Measurements from ENCODE around the gene ZNF500. TPM values are rescaled to one million over a fixed set of nuclear protein-coding genes. Genes with fewer than 3 reads are reported as not detected.

Gene ZNF500
- total RNA-seq, 1 experiment from 2014 or later = 29.2 TPM

DNA sequence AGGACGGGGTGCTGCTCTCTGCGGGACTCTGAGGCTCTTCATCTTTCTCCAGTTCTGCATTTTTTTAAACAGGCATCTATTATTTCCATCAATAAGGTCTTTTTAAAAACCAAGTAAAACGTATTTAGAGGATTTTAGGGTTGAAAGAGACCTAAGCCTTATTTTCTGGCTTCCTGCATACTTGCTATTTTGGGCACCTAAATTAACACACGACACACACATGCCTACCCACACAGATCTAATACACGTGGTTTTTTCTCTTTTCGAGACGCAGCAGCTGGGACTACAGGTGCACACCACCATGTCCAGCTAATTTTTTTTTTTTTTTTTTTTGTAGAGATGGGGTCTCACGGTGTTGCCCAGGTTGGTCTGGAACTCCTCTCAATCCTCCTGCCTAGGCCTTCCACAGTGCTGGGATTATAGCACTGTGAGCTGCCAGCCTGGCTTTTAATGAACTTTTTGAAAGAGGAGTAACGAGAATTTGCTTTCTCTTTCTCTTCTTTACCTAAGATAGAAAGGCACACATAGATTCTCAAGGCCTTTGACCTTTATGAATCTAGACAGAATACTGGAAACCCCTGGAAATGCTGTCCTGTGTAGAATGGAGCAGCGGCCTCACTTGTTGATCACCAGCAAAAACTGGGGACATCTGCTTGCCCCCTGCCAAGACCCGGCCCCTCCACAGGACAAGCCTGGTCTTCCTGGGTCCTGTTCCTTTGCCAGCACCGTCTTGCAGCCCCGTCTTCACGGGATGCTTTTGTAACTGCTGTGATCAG, 18.9 kb downstream of the ZNF500 start:
- Histone ChIP-seq H2AFZ (no peak overlapping the region), H3K4me1 (replicated peaks; ENCODE audit: insufficient read depth) (no peaks in the 10 kb centered on the region), H3K4me3 (no peak overlapping the region), H3K36me3 (ENCODE audit: low read depth) (no peaks in the 10 kb centered on the region), H3K9me3 (ENCODE audit: insufficient read depth, low read depth) (no peaks in the 10 kb centered on the region), H3K27ac (no peak overlapping the region), H3K79me2 (ENCODE audit: low read depth) (no peaks in the 10 kb centered on the region), H3K9me2 (ENCODE audit: insufficient read depth) (no peaks in the 10 kb centered on the region), H3K4me2 (no peak overlapping the region), H4K20me1 (ENCODE audit: insufficient read depth) (no peaks in the 10 kb centered on the region), H3F3A (ENCODE audit: insufficient read depth, low read depth) (peaks cover 3% of the 10 kb centered on the region; the same call in 1 of the 2 replicates), H3K27me3 (ENCODE audit: insufficient read depth, low read depth) (no peaks in the 10 kb centered on the region)
- TF ChIP-seq, protein P1, sequence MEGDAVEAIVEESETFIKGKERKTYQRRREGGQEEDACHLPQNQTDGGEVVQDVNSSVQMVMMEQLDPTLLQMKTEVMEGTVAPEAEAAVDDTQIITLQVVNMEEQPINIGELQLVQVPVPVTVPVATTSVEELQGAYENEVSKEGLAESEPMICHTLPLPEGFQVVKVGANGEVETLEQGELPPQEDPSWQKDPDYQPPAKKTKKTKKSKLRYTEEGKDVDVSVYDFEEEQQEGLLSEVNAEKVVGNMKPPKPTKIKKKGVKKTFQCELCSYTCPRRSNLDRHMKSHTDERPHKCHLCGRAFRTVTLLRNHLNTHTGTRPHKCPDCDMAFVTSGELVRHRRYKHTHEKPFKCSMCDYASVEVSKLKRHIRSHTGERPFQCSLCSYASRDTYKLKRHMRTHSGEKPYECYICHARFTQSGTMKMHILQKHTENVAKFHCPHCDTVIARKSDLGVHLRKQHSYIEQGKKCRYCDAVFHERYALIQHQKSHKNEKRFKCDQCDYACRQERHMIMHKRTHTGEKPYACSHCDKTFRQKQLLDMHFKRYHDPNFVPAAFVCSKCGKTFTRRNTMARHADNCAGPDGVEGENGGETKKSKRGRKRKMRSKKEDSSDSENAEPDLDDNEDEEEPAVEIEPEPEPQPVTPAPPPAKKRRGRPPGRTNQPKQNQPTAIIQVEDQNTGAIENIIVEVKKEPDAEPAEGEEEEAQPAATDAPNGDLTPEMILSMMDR (conservative IDR thresholded peaks at IDR 0.05) = no peak
- no peak for TF ChIP-seq EZH2 (IDR thresholded peaks at IDR 0.05; ENCODE audit: low read depth)
- intact Hi-C loops (cut with micrococcal nuclease; ENCODE audit: unreplicated experiment) = no loop called here
- BruUV-seq (replicated peaks) = no TSS peak
- CTCF ChIA-PET = interaction anchor here (0.6 kb wide), 1 partner anchor 157 kb away, joined by 12 read pairs; no protein-coding TSS in a partner anchor
- POLR2A ChIA-PET (ENCODE audit: unreplicated experiment) = no interaction called here
- DNase-seq = no peak

DNA sequence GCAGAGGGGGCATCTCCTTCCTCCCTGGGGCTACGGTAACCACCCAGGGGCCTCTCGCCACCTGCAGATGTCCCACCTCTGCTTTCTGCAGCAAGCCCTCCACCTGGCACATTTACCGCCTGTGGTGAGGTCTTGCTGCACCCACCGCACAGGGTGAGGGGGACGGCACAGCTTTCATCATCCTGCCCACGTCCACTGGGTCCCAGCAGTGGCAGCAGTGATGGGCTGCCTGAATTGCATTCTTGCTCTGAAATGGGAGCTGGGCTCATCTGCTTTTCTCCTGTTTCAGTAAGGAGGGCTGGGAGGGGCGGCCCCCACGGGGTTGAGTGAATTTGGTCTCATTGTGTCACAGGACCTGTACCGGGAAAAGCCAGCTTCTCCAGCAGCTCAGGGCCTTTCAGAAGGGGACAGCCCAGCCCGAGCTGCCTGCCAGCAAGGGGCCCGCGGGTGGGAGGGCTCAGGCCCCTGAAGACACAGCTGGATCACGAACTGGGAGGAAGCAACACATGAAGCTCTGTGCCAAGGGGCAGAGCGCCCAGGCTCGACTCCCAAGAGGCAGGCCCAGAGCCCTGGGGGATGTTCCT, 19.9 kb downstream of the ZNF500 start:
- intact Hi-C loops (cut with micrococcal nuclease; ENCODE audit: unreplicated experiment) = no loop called here
- Histone ChIP-seq H3K9me2 (ENCODE audit: insufficient read depth) (no peaks in the 10 kb centered on the region), H3K9me3 (ENCODE audit: insufficient read depth, low read depth) (no peaks in the 10 kb centered on the region), H2AFZ (no peak overlapping the region), H3K4me3 (no peak overlapping the region), H3K79me2 (ENCODE audit: low read depth) (no peaks in the 10 kb centered on the region), H3F3A (ENCODE audit: insufficient read depth, low read depth) (peaks cover 3% of the 10 kb centered on the region; the same call in 1 of the 2 replicates), H4K20me1 (ENCODE audit: insufficient read depth) (no peaks in the 10 kb centered on the region), H3K27me3 (ENCODE audit: insufficient read depth, low read depth) (no peaks in the 10 kb centered on the region), H3K4me2 (no peak overlapping the region), H3K4me1 (replicated peaks; ENCODE audit: insufficient read depth) (no peaks in the 10 kb centered on the region), H3K36me3 (ENCODE audit: low read depth) (no peaks in the 10 kb centered on the region), H3K27ac (no peak overlapping the region)
- ChIA-PET CTCF (no interaction called here), POLR2A (ENCODE audit: unreplicated experiment) (no interaction called here)
- BruUV-seq (replicated peaks) = no TSS peak
- TF ChIP-seq, protein P1 (conservative IDR thresholded peaks at IDR 0.05) = no peak
- TF ChIP-seq EZH2 (IDR thresholded peaks at IDR 0.05; ENCODE audit: low read depth) = no peak
- DNase-seq = no peak

DNA sequence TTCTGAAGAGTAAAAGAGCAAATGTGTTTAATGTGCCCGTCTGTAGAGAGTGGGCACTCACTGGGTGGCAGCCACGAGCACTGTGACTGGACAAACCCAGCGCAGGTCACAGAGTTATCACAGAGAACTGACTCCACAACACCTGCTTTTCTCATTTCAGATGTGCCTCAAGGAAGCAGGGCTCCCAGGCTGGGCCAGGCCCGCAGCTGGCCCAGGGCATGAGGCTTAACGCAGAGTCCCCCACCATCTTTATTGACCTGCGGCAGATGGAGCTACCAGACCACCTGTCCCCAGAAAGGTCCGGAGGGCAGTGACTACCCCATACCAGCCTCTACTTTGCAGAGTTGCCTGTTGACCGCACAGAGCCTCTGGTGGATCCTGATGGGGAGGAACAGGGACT, 20.7 kb downstream of the ZNF500 start:
- no peaks in the 10 kb centered on the region for H3K27me3 ChIP-seq (ENCODE audit: insufficient read depth, low read depth)
- no peak overlapping the region for H2AFZ ChIP-seq
- H3F3A ChIP-seq (ENCODE audit: insufficient read depth, low read depth) = peaks cover 3% of the 10 kb centered on the region; the same call in 1 of the 2 replicates
- no peak overlapping the region for H3K27ac ChIP-seq
- H3K4me2 ChIP-seq = no peak overlapping the region
- DNase-seq = no peak
- H3K9me2 ChIP-seq (ENCODE audit: insufficient read depth) = no peaks in the 10 kb centered on the region
- no peaks in the 10 kb centered on the region for H3K36me3 ChIP-seq (ENCODE audit: low read depth)
- BruUV-seq (replicated peaks) = no TSS peak
- no peak for TF ChIP-seq EZH2 (IDR thresholded peaks at IDR 0.05; ENCODE audit: low read depth)
- TF ChIP-seq, protein P1 (conservative IDR thresholded peaks at IDR 0.05) = no peak
- H4K20me1 ChIP-seq (ENCODE audit: insufficient read depth) = no peaks in the 10 kb centered on the region
- no peaks in the 10 kb centered on the region for H3K4me1 ChIP-seq (replicated peaks; ENCODE audit: insufficient read depth)
- no peaks in the 10 kb centered on the region for H3K9me3 ChIP-seq (ENCODE audit: insufficient read depth, low read depth)
- H3K79me2 ChIP-seq (ENCODE audit: low read depth) = no peaks in the 10 kb centered on the region
- no peak overlapping the region for H3K4me3 ChIP-seq
- intact Hi-C loops (cut with micrococcal nuclease; ENCODE audit: unreplicated experiment) = no loop called here
- ChIA-PET POLR2A (ENCODE audit: unreplicated experiment) (no interaction called here), CTCF (no interaction called here)
